GM18526 (cell line): Measurements from ENCODE around the gene MAST2.

Source experiments
- POLR2A ChIP-seq: IDR thresholded peaks from 3 replicates; pipeline ENCODE4 v1.6.1; 2011; ENCODE audit not compliant: insufficient read length; ENCODE audit errors: extremely low read depth

The MAST2 gene

DNA sequence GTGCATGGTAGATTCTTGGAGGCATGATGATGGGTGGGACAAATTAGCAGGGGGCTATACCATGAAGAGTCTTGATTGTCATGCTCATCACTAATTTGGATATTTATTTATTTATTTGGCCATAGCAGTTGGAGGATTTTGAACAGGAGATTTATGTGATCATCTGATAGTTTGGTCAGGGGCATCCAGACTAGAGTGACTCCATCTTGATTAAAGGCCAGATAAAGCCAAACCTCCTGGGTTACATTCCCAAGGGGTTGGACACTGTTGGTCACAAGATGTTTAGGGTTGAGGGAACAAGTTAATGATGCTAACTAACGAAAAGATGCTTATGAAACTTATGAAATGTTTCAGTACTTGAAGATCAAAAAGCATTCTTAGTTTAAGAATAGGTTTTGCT, 139.8 kb downstream of the MAST2 start:
- TF ChIP-seq POLR2A = no peak

DNA sequence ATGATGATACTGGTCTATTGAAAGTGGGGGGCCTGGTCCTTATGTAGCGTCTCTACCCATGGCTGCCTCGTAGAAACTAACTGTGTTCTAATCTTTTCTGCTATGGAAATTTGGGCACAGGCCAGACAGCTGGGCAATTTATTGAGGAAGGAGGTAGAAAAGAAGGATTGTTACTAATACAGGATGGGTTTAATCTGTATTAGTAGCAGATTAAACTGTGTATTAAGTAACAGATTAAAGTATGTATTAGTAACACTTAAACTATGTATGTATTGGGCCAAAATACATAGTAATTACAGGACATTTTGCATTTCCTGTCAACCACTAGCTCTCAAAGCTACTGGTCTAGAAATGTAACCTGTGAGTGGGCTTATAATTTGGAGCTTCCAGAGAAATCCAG, 142.0 kb downstream of the MAST2 start:
- TF ChIP-seq POLR2A = no peak

DNA sequence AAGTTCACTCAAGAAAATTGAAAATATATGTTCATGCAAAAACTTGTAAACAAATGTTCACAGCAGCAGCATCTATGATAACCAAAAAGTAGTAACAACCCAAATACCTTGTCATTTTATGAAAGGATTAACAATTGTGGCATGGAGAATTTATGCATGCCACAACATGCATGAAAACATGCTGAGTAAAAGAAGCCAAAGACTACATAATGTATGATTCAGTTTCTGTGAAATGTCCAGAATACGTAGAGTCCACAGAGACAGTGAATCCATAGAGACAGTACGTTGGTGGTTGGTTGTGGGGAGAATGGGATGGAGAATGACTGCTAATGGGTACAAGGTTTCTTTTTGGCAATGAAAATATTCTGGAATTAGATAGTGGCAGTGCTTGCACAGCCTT, 148.7 kb downstream of the MAST2 start:
- no peak for TF ChIP-seq POLR2A

DNA sequence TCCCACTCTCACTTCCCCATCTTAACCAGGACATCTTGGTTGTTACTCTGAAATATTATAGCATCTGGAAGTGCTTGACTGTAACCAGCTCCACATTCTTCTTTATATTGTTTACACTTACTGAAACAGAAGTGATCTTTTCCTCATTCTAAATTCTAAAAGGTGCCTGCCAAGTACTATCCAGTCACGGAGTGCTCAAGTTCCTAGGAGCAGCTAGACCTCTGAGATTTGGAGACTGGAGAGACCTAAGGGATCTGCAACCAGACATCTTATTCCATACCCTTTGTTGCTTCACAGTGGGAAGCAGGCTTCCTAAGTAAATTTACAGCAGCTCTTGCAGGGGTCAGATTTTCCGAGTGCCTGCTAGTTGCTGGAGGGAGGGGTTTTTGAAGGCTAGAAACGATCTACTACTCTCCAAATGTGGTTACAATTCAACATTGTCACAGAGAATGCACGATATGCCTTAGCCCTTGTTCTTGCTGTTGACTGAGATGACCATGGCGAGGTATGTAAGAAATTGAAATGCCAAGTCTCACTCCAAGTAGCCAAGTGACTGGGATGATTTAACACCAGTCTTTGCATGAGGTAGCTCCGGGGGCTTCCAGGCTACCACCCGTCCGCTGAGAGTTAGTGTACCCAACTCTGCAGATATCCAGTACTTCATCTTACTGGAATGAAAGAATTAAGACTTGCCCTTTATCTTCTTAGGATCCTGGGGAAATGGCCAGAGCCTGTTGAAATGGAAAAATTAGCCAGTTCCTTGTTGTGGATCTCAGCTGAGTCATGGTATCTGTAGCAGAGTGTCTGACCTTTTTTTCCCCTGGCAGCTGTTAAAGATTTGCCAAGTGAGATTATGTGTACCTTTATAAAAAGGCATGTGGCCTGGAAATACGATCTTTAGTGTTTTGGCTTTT, 150.8 kb downstream of the MAST2 start:
- TF ChIP-seq POLR2A = no peak

DNA sequence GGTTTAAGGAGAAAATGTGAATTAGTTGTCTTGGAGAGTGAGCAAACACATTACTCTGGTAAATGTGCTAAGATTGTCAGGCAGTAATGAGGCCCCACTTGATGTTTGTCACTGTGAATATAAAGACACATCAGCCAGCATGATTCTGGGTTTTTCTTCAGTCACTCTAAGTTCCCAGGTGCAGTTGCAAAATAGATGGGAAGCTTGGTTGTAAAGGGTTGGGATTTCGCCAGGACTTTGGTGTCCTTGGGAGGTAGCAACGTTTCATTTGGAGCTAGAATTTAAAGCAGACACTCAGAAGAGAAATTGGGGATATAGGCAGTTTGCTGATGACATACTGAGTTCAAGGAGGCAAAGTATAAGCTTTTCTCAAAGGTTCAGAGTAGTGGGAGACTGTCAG, 154.3 kb downstream of the MAST2 start:
- TF ChIP-seq POLR2A = no peak

DNA sequence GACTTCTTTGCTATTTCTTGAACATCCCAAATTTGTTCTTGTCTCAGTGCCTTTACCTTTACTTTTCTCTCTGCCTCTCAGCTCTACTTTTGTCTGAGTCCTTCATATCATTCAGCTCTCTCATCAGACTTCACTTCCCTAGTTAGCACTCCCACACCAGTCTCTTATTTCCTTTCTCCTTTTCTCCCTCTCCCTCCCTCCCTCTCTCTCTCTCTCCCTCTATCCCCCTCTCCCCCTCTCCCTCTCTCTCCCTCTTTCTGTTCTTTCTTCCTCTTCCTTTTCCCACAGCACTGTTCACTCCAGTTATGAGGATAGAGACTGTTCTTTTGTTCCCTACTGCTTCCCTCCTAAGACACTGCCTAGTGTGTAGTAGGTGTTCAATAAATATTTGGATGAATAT, 154.9 kb downstream of the MAST2 start:
- TF ChIP-seq POLR2A = no peak

DNA sequence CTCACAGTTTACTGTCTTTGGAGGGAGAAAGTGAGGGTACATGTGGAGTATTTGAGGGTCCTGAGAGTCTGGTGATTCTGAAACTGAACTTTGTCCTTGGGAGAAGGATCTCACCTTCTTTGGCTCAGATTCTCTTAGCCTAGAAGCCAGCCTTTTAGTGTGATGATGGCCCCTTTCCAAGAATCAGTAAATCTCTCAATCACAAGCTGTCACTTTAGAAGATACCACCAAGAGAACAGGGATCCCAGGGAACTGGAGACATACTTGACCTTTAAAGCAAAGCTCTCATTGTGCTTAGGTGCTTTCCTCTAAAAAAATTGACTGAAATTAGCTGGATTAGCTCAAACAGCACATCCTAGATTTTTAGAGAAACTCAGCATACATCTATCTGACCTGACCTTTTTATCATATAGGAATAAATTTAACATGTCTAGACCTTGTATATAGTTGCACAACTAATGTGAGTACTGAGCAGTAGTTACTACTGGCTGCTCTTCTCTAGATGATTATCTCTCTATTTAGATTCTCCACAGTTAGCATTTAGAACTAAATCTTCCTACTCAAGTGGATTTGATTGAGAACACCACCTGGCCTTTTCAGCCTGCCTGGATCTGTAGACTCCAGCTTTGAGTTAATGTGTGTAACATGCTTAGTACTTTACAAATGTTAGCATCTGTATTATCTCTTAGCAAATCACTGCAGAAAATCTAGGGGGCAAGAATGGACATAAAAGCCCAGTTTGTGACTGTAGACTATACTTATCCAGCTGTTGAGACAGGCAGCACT, 157.7 kb downstream of the MAST2 start:
- no peak for TF ChIP-seq POLR2A

DNA sequence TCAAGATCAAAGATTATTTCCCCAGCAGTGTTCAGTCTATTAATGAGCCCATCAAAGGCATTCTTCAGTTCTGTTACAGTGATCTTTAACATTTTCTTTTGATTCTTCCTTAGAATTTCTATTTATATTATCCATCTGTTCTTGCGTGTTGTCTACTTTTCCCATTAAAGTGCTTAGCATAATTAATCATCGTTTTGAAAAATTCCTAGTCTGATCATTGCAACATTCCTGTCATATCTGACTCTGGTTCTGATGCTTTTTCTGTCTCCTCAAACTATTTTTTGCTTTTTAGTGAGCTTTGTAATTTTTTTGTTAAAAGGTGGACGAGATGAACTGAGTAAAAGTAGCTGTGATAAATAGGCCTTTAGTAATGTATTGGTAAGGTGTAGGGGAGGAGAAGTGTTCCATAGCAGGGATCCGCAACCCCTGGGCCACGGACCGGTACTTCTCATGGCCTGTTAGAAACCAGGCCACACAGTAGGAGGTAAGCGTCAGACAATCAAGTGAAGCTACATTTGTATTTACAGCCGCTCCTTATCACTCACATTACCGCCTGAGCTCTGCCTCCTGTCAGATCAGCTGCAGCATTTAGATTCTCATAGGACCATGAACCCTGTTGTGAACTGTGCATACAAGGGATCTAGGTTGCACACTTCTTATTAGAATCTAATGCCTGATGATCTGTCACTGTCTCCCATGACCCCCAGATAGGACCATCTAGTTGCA, 165.7 kb downstream of the MAST2 start:
- TF ChIP-seq POLR2A = no peak

DNA sequence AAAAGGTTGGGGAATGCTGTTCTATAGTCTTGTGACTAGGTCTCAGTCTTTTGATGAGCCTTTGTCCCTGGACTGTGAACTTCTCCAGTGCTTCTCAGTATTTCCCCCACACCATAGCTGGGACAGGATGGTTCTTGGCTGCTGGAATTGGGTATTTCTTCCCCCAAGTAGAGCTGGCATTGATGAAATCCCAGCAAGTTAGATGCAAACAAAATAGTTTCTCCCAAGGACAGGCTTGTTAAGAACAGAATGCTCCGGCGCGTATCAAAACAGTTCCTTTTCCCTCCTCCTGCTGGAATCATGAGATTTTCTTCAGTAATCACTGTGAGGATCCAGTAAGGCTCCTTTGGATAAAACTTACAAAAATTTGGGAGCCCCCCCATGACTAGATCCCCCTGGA, 166.5 kb downstream of the MAST2 start:
- TF ChIP-seq POLR2A = no peak

DNA sequence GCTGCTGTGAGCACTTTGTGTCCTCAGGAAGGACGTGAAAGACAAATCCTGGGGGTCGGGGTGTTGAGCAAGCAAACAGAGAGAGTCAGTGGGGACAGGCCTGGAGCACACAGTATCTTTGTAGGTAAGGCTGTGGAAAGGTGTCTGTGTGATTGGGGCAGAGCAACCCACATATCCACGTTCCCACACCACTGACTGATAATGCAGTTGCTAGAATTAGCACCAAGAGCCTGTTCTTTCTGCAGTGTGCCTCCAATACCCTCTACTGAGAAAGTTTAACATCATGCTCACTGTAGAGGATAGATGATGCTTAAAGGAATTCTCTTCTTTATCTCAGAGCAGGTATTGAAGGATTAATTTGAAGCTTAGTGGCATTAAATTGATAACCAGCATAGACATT, 167.9 kb downstream of the MAST2 start:
- no peak for TF ChIP-seq POLR2A

DNA sequence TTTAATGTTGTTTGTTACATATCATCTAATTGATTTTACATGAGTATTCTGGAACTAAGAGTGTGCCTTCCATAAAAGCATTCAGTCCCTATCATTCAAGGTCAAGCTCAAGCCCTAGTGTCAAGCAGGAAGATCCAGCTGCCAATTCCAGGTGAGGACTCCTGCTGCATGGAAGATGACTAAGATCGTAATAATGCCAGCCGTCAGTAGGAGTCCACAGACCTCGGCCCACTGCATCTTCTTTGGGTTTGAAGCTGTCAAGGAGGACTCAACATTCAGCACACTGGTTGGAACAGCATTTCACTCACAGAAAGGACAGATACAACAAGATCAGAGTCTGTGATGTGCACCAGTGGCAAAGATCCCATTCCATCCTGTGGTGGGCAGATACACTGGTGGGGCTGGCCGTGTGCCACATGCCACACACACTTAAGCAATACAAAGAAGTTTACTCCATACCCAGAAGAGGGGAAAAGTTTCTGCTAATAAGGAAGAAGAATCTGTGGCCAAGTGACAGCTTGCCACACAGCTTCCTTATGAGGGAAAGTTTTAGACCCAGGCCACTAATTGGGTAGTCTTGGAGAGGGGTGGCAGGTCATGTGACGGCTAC, 168.6 kb downstream of the MAST2 start:
- no peak for TF ChIP-seq POLR2A

DNA sequence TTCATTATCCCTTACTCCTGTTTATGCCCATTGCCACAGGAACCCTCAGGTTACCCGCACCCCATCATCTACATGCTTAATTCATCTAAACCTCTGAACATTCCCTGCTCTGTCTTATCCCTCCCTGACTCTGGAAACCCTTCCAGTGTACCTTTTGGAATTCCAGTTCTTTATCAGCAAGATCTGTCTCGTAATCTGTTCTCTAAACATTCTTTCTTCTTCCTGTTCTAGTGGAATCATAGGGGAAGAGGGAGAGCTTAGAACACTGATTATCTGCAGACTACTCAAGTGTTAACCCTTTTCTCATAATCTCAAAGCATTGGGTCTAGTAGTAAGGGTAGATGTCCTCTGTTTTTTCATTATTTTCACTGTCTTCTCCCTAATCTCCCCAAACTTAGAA, 169.2 kb downstream of the MAST2 start:
- no peak for TF ChIP-seq POLR2A

DNA sequence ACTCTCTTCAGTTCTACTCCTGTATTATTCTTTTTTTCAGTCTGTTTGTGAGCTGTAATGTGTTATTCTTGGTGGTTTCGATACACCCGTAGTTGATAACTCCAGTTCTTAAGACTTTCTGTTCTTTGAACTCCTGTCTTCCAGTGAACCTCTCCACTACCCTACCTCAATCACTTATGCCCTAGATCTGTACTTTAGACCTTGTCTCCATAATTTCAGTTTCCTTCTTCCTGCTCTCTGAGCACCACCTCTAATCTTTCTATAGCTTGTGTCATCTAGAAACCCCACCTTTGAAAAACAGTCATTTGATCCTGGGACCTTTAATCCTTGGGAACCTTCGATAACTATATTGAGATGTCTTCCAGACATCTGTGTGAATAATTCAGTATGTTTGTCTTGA, 169.7 kb downstream of the MAST2 start:
- no peak for TF ChIP-seq POLR2A

DNA sequence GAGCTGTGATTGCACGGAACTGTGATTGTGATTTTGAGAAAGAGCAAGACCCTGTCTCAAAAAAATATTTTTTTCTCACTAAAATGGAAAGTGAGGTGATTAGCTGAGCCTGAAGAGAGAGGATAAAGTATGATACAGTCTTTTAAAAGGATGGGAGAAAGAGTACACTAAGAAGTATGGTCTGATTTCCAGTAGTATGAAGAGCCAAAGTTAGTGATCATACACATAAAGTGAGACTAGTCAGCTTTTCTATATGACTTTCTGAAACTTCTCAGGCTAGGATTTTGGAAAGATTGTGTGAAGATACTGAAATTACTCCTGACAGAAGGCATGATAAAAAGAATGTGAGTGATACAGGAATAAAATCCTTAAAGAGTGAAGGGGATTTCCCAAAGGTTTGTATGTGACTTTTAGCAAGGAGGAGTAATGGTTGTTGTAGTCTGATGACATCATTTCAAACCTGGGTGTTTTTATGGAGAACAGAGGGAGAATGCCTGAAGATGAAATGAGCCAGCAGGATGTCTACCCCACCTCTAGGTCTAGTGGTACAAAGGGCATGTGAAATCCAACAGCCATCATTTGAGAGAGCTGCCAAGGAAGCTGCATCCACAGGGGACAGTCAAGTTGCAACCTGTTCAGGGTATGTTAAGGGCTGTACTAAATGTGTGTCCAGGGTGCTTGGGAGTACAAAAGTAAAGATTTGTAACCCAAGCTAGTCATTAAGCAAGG, 171.3 kb downstream of the MAST2 start:
- TF ChIP-seq POLR2A = no peak

DNA sequence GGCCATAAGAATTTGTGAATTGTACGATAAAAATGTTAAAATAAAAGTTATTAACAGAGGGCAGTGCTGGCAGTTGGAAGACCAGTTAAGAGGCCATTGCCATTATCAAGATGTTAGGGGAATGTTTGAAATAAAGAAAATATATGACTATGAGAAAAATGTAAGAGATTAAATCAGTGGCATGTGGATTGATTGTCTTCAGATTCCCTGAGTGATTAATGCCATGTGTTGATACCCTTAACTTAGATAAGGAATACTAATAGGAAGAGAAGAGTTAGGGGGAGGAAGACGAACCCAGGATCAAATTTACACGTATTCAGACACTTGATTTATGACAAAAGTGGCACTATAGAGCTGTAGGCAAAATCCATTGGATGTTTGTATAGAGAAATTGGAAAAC, 173.2 kb downstream of the MAST2 start:
- no peak for TF ChIP-seq POLR2A
